ENCODE results near the gene PRAMEF6. TPM values are rescaled to one million over a fixed set of nuclear protein-coding genes. Genes with fewer than 3 reads are reported as not detected.
"Not testable (repeated sequence)": the region's sequence is repeated elsewhere in the genome, so short reads cannot be mapped to it uniquely, and the experiment has no call there.

The PRAMEF6 gene
- total RNA-seq = not detected
- long read RNA-seq = 0 reads

GRCh38 chr1:12947480-12947879 is at the start of gene PRAMEF6:
Gene PRAMEF6 (minus strand): TSS chr1:12947580. CDS start chr1:12942518, 5,062 bp downstream.
- H3K36me3 ChIP-seq; H3K4me3 ChIP-seq; H3K27ac ChIP-seq (replicated peaks); H3K9me3 ChIP-seq (replicated peaks); H3K27me3 ChIP-seq (ENCODE audit: low read depth); DNase-seq; H3K4me1 ChIP-seq; intact Hi-C loops (cut with micrococcal nuclease): not testable (repeated sequence)

- H3K4me3 ChIP-seq; H3K4me1 ChIP-seq; H3K27me3 ChIP-seq (ENCODE audit: low read depth); H3K9me3 ChIP-seq (replicated peaks); intact Hi-C loops (cut with micrococcal nuclease); H3K36me3 ChIP-seq; DNase-seq; H3K27ac ChIP-seq (replicated peaks): not testable (repeated sequence)
Measured at GRCh38 chr1:12924368-12924767, 23.0 kb downstream of the PRAMEF6 start.

- DNase-seq; H3K27ac ChIP-seq (replicated peaks); intact Hi-C loops (cut with micrococcal nuclease); H3K27me3 ChIP-seq (ENCODE audit: low read depth); H3K9me3 ChIP-seq (replicated peaks); H3K4me3 ChIP-seq; H3K4me1 ChIP-seq; H3K36me3 ChIP-seq: not testable (repeated sequence)
Measured at GRCh38 chr1:12921749-12922148, 25.6 kb downstream of the PRAMEF6 start.

- DNase-seq; H3K27me3 ChIP-seq (ENCODE audit: low read depth); H3K27ac ChIP-seq (replicated peaks); intact Hi-C loops (cut with micrococcal nuclease); H3K4me1 ChIP-seq; H3K9me3 ChIP-seq (replicated peaks); H3K4me3 ChIP-seq; H3K36me3 ChIP-seq: not testable (repeated sequence)
Measured at GRCh38 chr1:12916310-12916709, 31.1 kb downstream of the PRAMEF6 start, which contains the start of gene PRAMEF7. Gene PRAMEF7 (plus strand): TSS chr1:12916610. CDS start chr1:12917693, 1,083 bp downstream.

- H3K36me3 ChIP-seq; H3K27ac ChIP-seq (replicated peaks); H3K4me1 ChIP-seq; H3K9me3 ChIP-seq (replicated peaks); intact Hi-C loops (cut with micrococcal nuclease); DNase-seq; H3K27me3 ChIP-seq (ENCODE audit: low read depth); H3K4me3 ChIP-seq: not testable (repeated sequence)
Measured at GRCh38 chr1:12903793-12904572, 43.4 kb downstream of the PRAMEF6 start.

- H3K27me3 ChIP-seq (ENCODE audit: low read depth); DNase-seq; H3K36me3 ChIP-seq; H3K9me3 ChIP-seq (replicated peaks); H3K4me3 ChIP-seq; intact Hi-C loops (cut with micrococcal nuclease); H3K27ac ChIP-seq (replicated peaks); H3K4me1 ChIP-seq: not testable (repeated sequence)
Measured at GRCh38 chr1:12899186-12899585, 48.2 kb downstream of the PRAMEF6 start.

- DNase-seq; H3K9me3 ChIP-seq (replicated peaks); H3K4me3 ChIP-seq; H3K27me3 ChIP-seq (ENCODE audit: low read depth); H3K4me1 ChIP-seq; H3K36me3 ChIP-seq; H3K27ac ChIP-seq (replicated peaks); intact Hi-C loops (cut with micrococcal nuclease): not testable (repeated sequence)
Measured at GRCh38 chr1:12898170-12898569, 49.2 kb downstream of the PRAMEF6 start, which contains the start of gene PRAMEF10. Gene PRAMEF10 (minus strand): TSS chr1:12898270. CDS start chr1:12895847, 2,423 bp downstream.

Other genes starting within 250 kb of the PRAMEF6 start
- not detected for gene AADACL3, start 231.5 kb downstream of the PRAMEF6 start, total RNA-seq
- not detected for gene CFAP107, start 201.4 kb downstream of the PRAMEF6 start, total RNA-seq
- gene PRAMEF12, start 173.8 kb downstream of the PRAMEF6 start, total RNA-seq = not detected
- gene PRAMEF1, start 156.2 kb downstream of the PRAMEF6 start, total RNA-seq = not detected
- not detected for gene PRAMEF11, start 116.2 kb downstream of the PRAMEF6 start, total RNA-seq
- gene HNRNPCL1, start 98.9 kb downstream of the PRAMEF6 start, total RNA-seq = not detected
- not detected for gene PRAMEF2, start 90.5 kb downstream of the PRAMEF6 start, total RNA-seq
- not detected for gene PRAMEF4, start 61.4 kb downstream of the PRAMEF6 start, total RNA-seq
- gene PRAMEF10, start 49.3 kb downstream of the PRAMEF6 start, total RNA-seq = not detected
- gene PRAMEF7, start 31.0 kb downstream of the PRAMEF6 start, total RNA-seq = not detected
- not detected for gene PRAMEF27, start 109.0 kb upstream of the PRAMEF6 start, total RNA-seq
- gene HNRNPCL3, start 113.2 kb upstream of the PRAMEF6 start, total RNA-seq = not detected
- gene PRAMEF25, start 123.2 kb upstream of the PRAMEF6 start, total RNA-seq = not detected
- not detected for gene HNRNPCL2, start 169.3 kb upstream of the PRAMEF6 start, total RNA-seq
- not detected for gene PRAMEF26, start 208.4 kb upstream of the PRAMEF6 start, total RNA-seq
- not detected for gene HNRNPCL4, start 218.1 kb upstream of the PRAMEF6 start, total RNA-seq
- gene PRAMEF9, start 224.3 kb upstream of the PRAMEF6 start, total RNA-seq = not detected